ENCODE data around the gene CPNE7.

Gene CPNE7

DNA sequence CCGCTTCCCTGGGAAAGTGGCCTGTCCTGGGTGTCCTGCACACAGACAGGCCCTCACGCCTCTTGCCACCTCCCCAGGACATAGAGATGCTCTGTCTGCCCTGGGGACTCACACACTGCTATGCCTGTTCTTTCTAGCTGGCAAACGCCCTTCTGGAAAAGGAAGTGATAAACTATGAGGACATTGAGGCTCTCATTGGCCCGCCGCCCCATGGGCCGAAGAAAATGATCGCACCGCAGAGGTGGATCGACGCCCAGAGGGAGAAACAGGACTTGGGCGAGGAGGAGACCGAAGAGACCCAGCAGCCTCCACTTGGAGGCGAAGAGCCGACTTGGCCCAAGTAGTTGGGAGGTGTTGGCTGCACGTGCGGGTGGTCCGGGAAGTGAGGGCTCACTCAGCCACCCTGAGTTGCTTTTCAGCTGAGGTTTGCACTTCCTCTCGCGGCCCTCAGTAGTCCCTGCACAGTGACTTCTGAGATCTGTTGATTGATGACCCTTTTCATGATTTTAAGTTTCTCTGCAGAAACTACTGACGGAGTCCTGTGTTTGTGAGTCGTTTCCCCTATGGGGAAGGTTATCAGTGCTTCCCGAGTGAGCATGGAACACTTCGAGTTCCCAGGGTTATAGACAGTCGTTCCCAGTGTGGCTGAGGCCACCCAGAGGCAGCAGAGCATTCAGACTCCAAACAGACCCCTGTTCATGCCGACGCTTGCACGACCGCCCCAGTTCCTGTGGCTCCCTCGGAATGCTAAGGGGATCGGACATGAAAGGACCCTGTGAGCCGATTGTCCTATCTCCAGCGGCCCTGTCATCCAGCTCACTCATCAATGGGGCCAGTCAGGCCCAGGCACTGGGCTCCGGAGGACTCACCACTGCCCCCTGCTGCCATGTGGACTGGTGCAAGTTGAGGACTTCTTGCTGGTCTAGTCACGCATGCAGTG lies 18.5 kb upstream of the CPNE7 start:
- H3K4me1 Mint-ChIP-seq, result peaks cover 29% of the 10 kb centered on the region
- H3K27me3 Mint-ChIP-seq (ENCODE audit: low read depth, poor library complexity), result peaks cover 1% of the 10 kb centered on the region
- H3K27ac Mint-ChIP-seq, result peak overlapping the region; percentile 98
- DNase-seq, result peak; percentile 89
- peak overlapping the region; percentile 44 for H3K4me3 Mint-ChIP-seq
- H3K36me3 Mint-ChIP-seq (ENCODE audit: low read depth), result peaks cover 42% of the 10 kb centered on the region
- H3K9me3 Mint-ChIP-seq, result no peaks in the 10 kb centered on the region
- TF ChIP-seq, protein P1, sequence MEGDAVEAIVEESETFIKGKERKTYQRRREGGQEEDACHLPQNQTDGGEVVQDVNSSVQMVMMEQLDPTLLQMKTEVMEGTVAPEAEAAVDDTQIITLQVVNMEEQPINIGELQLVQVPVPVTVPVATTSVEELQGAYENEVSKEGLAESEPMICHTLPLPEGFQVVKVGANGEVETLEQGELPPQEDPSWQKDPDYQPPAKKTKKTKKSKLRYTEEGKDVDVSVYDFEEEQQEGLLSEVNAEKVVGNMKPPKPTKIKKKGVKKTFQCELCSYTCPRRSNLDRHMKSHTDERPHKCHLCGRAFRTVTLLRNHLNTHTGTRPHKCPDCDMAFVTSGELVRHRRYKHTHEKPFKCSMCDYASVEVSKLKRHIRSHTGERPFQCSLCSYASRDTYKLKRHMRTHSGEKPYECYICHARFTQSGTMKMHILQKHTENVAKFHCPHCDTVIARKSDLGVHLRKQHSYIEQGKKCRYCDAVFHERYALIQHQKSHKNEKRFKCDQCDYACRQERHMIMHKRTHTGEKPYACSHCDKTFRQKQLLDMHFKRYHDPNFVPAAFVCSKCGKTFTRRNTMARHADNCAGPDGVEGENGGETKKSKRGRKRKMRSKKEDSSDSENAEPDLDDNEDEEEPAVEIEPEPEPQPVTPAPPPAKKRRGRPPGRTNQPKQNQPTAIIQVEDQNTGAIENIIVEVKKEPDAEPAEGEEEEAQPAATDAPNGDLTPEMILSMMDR (IDR thresholded peaks at IDR 0.05), result peak; percentile 67

DNA sequence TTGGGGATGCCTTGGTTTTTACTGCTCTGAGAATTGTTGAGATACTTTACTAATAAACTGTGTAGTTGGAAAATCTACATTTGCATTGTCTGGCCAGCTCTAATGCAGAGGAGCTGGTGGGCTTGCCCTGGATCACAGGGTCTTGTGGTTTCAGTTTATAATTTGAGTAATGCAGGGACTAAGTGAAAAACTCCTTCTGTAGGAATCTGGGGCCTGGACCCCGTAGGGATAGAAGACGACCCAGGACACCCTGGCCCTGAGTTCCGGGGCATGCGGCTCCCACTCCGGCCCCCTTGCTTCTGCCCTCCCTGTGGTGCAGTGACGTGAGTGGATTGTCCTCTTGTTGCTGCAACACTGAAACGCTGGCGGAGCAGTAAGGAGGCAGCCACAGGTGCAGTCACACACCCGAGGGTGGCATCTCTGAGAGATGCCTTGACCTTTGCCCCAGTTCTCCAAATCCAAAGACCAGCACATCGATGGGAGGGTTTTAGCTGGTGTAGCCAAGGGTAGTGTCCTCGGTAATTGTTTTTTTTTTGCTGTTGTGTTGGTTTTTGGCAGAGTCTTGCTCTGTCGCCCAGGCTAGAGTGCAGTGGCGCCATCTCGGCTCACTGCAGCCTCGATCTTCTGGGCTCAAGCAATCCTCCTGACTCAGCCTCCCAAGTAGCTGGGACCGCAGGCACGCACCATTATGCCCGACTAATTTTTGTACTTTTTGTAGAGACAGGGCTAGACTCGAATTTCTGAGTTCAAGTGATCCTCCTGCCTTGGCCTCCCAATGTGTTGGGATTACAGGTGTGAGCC lies 17.7 kb upstream of the CPNE7 start:
- DNase-seq, result no peak
- H3K36me3 Mint-ChIP-seq (ENCODE audit: low read depth), result peaks cover 42% of the 10 kb centered on the region
- peak overlapping the region; percentile 98 for H3K27ac Mint-ChIP-seq
- peaks cover 38% of the 10 kb centered on the region for H3K4me1 Mint-ChIP-seq
- peak overlapping the region; percentile 44 for H3K4me3 Mint-ChIP-seq
- peaks cover 5% of the 10 kb centered on the region for H3K27me3 Mint-ChIP-seq (ENCODE audit: low read depth, poor library complexity)
- H3K9me3 Mint-ChIP-seq, result no peaks in the 10 kb centered on the region
- TF ChIP-seq, protein P1 (IDR thresholded peaks at IDR 0.05), result no peak

DNA sequence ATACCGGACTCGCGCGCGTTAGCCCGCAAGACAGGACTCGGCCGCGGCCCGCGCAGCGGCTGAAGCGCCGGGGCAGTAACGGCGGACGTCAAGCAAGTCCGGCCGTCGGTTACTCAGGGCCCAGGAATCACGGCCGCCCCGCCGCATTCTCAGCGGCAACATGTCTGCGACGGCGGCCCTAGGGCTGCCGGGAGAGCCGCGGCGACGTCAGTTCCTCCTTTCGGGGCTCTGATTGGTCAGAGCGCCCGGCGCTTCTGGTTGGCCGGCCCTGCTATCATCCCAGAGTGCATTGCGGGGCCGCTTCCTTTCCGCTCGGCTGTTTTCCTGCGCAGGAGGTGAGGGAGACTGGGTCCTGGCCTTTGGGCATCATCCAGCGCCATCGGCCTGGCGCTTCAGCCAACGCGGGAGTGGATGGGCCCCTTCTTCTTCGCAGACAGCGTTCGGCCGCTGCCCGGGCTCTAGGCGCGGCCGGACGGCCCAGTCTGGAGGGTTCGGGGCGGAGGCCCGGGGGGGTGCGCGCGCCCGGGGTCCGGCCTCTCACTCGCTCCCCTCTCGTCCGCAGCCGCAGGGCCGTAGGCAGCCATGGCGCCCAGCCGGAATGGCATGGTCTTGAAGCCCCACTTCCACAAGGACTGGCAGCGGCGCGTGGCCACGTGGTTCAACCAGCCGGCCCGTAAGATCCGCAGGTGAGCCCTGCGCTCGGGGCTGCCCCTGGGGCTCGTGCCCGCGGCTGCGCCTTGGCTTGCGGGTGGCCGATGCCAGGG lies 15.0 kb upstream of the CPNE7 start, which contains the start of gene RPL13:
Gene RPL13 (plus strand): TSS at position 305 of the 764 bp plus-strand sequence. CDS start 278 bp downstream, at position 583.
- Mint-ChIP-seq H3K4me3 (peak within 1 kb of the TSS; percentile 95), H3K36me3 (ENCODE audit: low read depth) (peaks cover 46% of the 10 kb centered on the region), H3K9me3 (no peaks in the 10 kb centered on the region), H3K27me3 (ENCODE audit: low read depth, poor library complexity) (peaks cover 5% of the 10 kb centered on the region), H3K4me1 (peaks cover 60% of the 10 kb centered on the region), H3K27ac (peak within 1 kb of the TSS; percentile 99)
- TF ChIP-seq, protein P1 (IDR thresholded peaks at IDR 0.05), result no peak
- peak; percentile 90 for DNase-seq

DNA sequence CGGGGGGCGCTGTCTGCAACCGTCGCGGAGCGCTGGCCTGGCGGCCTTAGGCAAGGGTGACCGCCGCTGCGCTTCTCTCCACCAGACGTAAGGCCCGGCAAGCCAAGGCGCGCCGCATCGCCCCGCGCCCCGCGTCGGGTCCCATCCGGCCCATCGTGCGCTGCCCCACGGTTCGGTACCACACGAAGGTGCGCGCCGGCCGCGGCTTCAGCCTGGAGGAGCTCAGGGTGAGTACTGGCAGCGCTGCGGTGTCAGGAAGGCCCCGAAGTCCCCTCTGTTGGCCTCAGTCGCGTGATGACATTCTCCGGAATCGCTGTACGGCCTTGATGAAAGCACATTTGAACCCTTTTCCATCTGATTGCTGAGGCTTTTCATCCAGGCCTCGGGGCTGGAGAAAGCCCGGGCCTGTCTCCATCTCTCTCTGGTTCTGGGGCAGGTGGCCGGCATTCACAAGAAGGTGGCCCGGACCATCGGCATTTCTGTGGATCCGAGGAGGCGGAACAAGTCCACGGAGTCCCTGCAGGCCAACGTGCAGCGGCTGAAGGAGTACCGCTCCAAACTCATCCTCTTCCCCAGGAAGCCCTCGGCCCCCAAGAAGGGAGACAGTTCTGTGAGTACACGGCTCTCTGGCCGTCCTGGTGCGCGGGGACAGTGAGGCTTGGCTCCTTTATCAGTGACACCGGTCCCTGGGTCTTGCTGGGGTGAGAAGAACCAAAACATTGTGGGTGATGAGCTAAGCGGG lies 14.2 kb upstream of the CPNE7 start:
- DNase-seq, result peak; percentile 51
- peaks cover 63% of the 10 kb centered on the region for H3K4me1 Mint-ChIP-seq
- peak overlapping the region; percentile 96 for H3K27ac Mint-ChIP-seq

More for the DNA sequence above, 14.2 kb upstream of the CPNE7 start:
- Mint-ChIP-seq H3K4me3 (peak overlapping the region; percentile 87), H3K9me3 (no peaks in the 10 kb centered on the region), H3K36me3 (ENCODE audit: low read depth) (peaks cover 38% of the 10 kb centered on the region), H3K27me3 (ENCODE audit: low read depth, poor library complexity) (peaks cover 5% of the 10 kb centered on the region)
- TF ChIP-seq, protein P1 (IDR thresholded peaks at IDR 0.05), result no peak
